ENCODE data around the gene PARVB. TPM values are rescaled to one million over a fixed set of nuclear protein-coding genes. Genes with fewer than 3 reads are reported as not detected.
A peak's percentile ranks its signal among the peaks of the same experiment; 100 is the strongest.

Gene PARVB
- total and polyA plus RNA-seq, 11 donors: 54.9 to 172 (median 95.8) TPM

DNA sequence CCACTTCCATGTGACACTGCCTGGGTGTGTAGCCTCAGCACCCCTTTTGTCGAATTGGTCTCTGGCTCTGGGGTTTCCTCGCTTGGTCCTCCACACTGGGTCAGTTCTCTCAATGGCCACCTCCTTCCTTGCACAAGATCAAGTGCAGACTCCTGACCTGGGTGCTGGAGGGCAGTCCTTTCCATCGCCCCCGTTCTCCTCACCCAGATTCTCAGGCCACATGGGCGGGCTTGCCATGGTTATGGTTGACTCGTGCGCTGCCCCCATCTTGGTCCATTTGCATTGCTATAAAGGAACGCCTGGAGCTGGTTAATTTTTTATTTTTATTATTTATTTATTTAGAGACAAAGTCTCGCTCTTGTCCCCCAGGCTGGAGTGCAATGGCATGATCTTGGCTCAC, 5.5 kb upstream of the PARVB start:
- WGBS, 4 donors: 97 to 100% (median 98%) methylated on average over 9 of the region's 9 CpGs
- no peak for DNase-seq
- Histone ChIP-seq H3K27ac (peak overlapping the region in 1 of 12 donors; percentile 60), H3K4me1 (peaks cover 0 to 41% (median 9%) of the 10 kb centered on the region in 12 donors), H3K9me3 (no peaks in the 10 kb centered on the region), H3K27me3 (no peaks in the 10 kb centered on the region), H3K4me3 (no peak overlapping the region), H3K36me3 (no peaks in the 10 kb centered on the region)
- ATAC-seq: no peak
- TF ChIP-seq, protein P1, sequence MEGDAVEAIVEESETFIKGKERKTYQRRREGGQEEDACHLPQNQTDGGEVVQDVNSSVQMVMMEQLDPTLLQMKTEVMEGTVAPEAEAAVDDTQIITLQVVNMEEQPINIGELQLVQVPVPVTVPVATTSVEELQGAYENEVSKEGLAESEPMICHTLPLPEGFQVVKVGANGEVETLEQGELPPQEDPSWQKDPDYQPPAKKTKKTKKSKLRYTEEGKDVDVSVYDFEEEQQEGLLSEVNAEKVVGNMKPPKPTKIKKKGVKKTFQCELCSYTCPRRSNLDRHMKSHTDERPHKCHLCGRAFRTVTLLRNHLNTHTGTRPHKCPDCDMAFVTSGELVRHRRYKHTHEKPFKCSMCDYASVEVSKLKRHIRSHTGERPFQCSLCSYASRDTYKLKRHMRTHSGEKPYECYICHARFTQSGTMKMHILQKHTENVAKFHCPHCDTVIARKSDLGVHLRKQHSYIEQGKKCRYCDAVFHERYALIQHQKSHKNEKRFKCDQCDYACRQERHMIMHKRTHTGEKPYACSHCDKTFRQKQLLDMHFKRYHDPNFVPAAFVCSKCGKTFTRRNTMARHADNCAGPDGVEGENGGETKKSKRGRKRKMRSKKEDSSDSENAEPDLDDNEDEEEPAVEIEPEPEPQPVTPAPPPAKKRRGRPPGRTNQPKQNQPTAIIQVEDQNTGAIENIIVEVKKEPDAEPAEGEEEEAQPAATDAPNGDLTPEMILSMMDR (IDR thresholded peaks at IDR 0.05): no peak
- no peak for TF ChIP-seq POLR2A (IDR thresholded peaks at IDR 0.05)
- intact Hi-C loops (cut with DNase I): no loop called here

GRCh38 chr22:44019416-44019815, 4.7 kb upstream of the PARVB start:
- Histone ChIP-seq H3K27me3 (no peaks in the 10 kb centered on the region), H3K27ac (peak overlapping the region in 4 of 12 donors; percentile 13 to 60 (median 24)), H3K36me3 (no peaks in the 10 kb centered on the region), H3K9me3 (no peaks in the 10 kb centered on the region), H3K4me3 (no peak overlapping the region), H3K4me1 (peaks cover 0 to 44% (median 13%) of the 10 kb centered on the region in 12 donors)
- no peak for DNase-seq
- TF ChIP-seq POLR2A (IDR thresholded peaks at IDR 0.05): no peak
- TF ChIP-seq, protein P1 (IDR thresholded peaks at IDR 0.05): no peak
- no peak for ATAC-seq
- 63 to 79% (median 74%) methylated on average over 10 of the region's 10 CpGs for WGBS, 4 donors
- intact Hi-C loops (cut with DNase I): no loop called here

- H3K9me3 ChIP-seq: no peaks in the 10 kb centered on the region
- H3K27ac ChIP-seq: peak overlapping the region in 3 of 12 donors; percentile 13 to 60 (median 28)
- no peak overlapping the region for H3K4me3 ChIP-seq
- intact Hi-C loops (cut with DNase I): loop anchor here in 3 of 10 donors (2.0 to 5.0 kb wide), 2 partner anchors 17 to 62 kb away; no protein-coding TSS in a partner anchor
- peak; percentile 50 to 67 (median 59) for ATAC-seq
- 58 to 69% (median 63%) methylated on average over 5 of the region's 5 CpGs for WGBS, 4 donors
- H3K27me3 ChIP-seq: no peaks in the 10 kb centered on the region
- H3K36me3 ChIP-seq: no peaks in the 10 kb centered on the region
- no peak for TF ChIP-seq POLR2A (IDR thresholded peaks at IDR 0.05)
- TF ChIP-seq, protein P1 (IDR thresholded peaks at IDR 0.05): no peak
- peak in 3 of 5 donors; percentile 48 to 76 (median 65) for DNase-seq
- H3K4me1 ChIP-seq: peaks cover 0 to 45% (median 15%) of the 10 kb centered on the region in 12 donors
These were observed 4.3 kb upstream of the PARVB start for GRCh38 chr22:44019846-44020245.

- H3K36me3 ChIP-seq: no peaks in the 10 kb centered on the region
- H3K4me1 ChIP-seq: peaks cover 0 to 57% (median 24%) of the 10 kb centered on the region in 12 donors
- 93 to 97% (median 96%) methylated on average over 8 of the region's 8 CpGs for WGBS, 4 donors
- no peak overlapping the region for H3K4me3 ChIP-seq
- no peaks in the 10 kb centered on the region for H3K27me3 ChIP-seq
- no peak for ATAC-seq
- H3K27ac ChIP-seq: peak overlapping the region in 1 of 12 donors; percentile 13
- TF ChIP-seq, protein P1 (IDR thresholded peaks at IDR 0.05): no peak
- TF ChIP-seq POLR2A (IDR thresholded peaks at IDR 0.05): no peak
- no peaks in the 10 kb centered on the region for H3K9me3 ChIP-seq
- peak in 1 of 5 donors; percentile 20 for DNase-seq
- intact Hi-C loops (cut with DNase I): loop anchor here in 3 of 10 donors (2.0 to 5.0 kb wide), 2 partner anchors 18 to 61 kb away; no protein-coding TSS in a partner anchor
These were observed 3.1 kb upstream of the PARVB start for GRCh38 chr22:44020981-44021380.
